HEK293T (cell line): ENCODE data around the gene RBBP8NL.

Experiments used
- CTCF ChIA-PET: fragments of 350-600 bp; formaldehyde crosslinking; extraction: SDS; loops from one replicate; lab custom pipeline; 2021; ENCODE audit warnings: antibody characterized with exemption, inconsistent platforms; lab: Yijun Ruan, JAX
- POLR2A ChIA-PET: fragments of 350-600 bp; formaldehyde crosslinking; extraction: SDS; loops from one replicate; lab custom pipeline; 2020; ENCODE audit warnings: antibody characterized with exemption, inconsistent platforms; lab: Yijun Ruan, JAX
- DNase-seq: peaks from one replicate; pipeline ENCODE4 v3.0.0; 2012; ENCODE audit warnings: mixed read lengths; ENCODE audit errors: extremely low spot score
- ARNT ChIP-seq: fragments of 450-650 bp; IDR thresholded peaks from 2 replicates; pipeline ENCODE4 v1.6.1; 2017; ENCODE audit warnings: mild to moderate bottlenecking
- BHLHE40 ChIP-seq: fragments of 450-650 bp; IDR thresholded peaks from 2 replicates; pipeline ENCODE4 v1.6.1; 2016; ENCODE audit warnings: mild to moderate bottlenecking, moderate library complexity, borderline replicate concordance
- CTBP1 ChIP-seq: fragments of 450-650 bp; IDR thresholded peaks from 2 replicates; pipeline ENCODE4 v1.6.1; 2016; ENCODE audit warnings: borderline replicate concordance
- ELF4 ChIP-seq: fragments of 450-650 bp; IDR thresholded peaks from 2 replicates; pipeline ENCODE4 v1.6.1; 2017; ENCODE audit warnings: antibody characterized with exemption
- FOXA1 ChIP-seq: fragments of 450-650 bp; IDR thresholded peaks from 2 replicates; pipeline ENCODE4 v1.6.1; 2016; ENCODE audit warnings: mild to moderate bottlenecking
- FOXK2 ChIP-seq: fragments of 450-650 bp; IDR thresholded peaks from 2 replicates; pipeline ENCODE4 v1.6.1; 2016; ENCODE audit warnings: mild to moderate bottlenecking
- FOXM1 ChIP-seq: fragments of 450-650 bp; IDR thresholded peaks from 2 replicates; pipeline ENCODE4 v1.6.1; 2017; ENCODE audit warnings: mild to moderate bottlenecking, borderline replicate concordance
- HDGF ChIP-seq: fragments of 450-650 bp; IDR thresholded peaks from 2 replicates; pipeline ENCODE4 v1.6.1; 2017; ENCODE audit warnings: antibody characterized with exemption, borderline replicate concordance
- L3MBTL2 ChIP-seq: fragments of 450-650 bp; conservative IDR thresholded peaks from 2 replicates; pipeline ENCODE4 v1.6.1; 2016; ENCODE audit warnings: mild to moderate bottlenecking
- LEF1 ChIP-seq: fragments of 450-650 bp; IDR thresholded peaks from 2 replicates; pipeline ENCODE4 v1.6.1; 2017; ENCODE audit warnings: mild to moderate bottlenecking, borderline replicate concordance
- NFRKB ChIP-seq: fragments of 450-650 bp; IDR thresholded peaks from 2 replicates; pipeline ENCODE4 v1.6.1; 2016; ENCODE audit warnings: mild to moderate bottlenecking, moderate library complexity
- SP1 ChIP-seq: fragments of 450-650 bp; IDR thresholded peaks from 2 replicates; pipeline ENCODE4 v1.6.1; 2017
- SUZ12 ChIP-seq: fragments of 450-650 bp; IDR thresholded peaks from 2 replicates; pipeline ENCODE4 v1.6.1; 2016; ENCODE audit warnings: mild to moderate bottlenecking
- TARDBP ChIP-seq: fragments of 450-650 bp; IDR thresholded peaks from 2 replicates; pipeline ENCODE4 v1.6.1; 2016
- ZNF384 ChIP-seq: fragments of 450-650 bp; IDR thresholded peaks from 2 replicates; pipeline ENCODE4 v1.6.1; 2016
- TF ChIP-seq, protein P1 (sequence below): fragments of 450-650 bp; IDR thresholded peaks from 2 replicates; pipeline ENCODE4 v1.6.1; 2016

Gene RBBP8NL

DNA sequence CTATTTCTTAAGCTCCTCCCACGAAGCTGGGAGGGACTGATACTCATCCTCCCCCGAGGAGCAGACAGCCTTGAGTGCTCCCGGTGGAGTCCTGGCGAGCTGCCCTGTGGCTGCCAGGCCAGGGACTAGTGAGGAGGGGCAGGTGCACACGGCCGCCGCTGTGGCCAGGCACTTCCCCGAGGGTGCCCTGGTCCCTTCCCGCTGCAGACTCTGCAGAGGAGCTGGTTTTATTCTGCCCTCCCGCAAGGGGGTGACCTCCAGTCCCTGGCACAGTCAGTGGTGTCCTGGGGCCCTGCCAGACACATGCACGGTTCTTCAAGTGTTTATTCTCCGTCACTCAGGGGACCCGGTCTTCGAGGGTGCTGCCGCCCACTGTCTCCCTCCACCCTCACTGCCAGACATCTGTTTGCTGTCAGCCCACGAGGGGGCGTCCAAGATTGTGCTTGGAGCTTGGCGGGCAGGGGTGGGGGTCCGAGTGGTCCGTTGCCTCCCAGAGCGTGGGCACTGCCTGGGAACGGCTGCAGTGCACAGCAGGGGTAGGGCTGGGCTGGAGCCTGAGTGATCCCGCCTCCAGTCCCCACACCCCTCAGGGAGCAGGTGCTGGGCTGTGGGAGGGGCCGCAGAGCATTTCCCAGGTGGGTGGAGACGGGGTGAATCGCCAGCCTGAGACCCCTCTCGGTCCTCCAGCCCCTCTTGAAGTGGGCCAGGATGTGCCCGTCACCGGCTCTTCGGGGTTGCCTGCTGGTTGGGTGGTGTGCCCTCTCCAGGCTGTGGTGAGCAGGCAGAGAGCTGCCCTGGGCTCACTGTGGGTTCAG, 17.2 kb downstream of the RBBP8NL start:
- peak; percentile 70 for DNase-seq
- ChIA-PET CTCF (interaction anchor here (0.7 to 2.4 kb wide), 11 partner anchors 9 to 399 kb away, joined by 3 to 8 read pairs (median 3); partner anchors contain the start of genes RPS21 and SLCO4A1), POLR2A (interaction anchor here (0.7 to 0.9 kb wide), 2 partner anchors 360 to 386 kb away, joined by 3 to 4 read pairs; partner anchors contain the start of gene MRGBP)
- TF ChIP-seq SP1, result no peak
- no peak for TF ChIP-seq ELF4
- no peak for TF ChIP-seq CTBP1
- TF ChIP-seq NFRKB, result no peak
- no peak for TF ChIP-seq FOXA1
- TF ChIP-seq L3MBTL2, result no peak
- no peak for TF ChIP-seq FOXM1
- TF ChIP-seq TARDBP, result no peak
- TF ChIP-seq HDGF, result no peak

DNA sequence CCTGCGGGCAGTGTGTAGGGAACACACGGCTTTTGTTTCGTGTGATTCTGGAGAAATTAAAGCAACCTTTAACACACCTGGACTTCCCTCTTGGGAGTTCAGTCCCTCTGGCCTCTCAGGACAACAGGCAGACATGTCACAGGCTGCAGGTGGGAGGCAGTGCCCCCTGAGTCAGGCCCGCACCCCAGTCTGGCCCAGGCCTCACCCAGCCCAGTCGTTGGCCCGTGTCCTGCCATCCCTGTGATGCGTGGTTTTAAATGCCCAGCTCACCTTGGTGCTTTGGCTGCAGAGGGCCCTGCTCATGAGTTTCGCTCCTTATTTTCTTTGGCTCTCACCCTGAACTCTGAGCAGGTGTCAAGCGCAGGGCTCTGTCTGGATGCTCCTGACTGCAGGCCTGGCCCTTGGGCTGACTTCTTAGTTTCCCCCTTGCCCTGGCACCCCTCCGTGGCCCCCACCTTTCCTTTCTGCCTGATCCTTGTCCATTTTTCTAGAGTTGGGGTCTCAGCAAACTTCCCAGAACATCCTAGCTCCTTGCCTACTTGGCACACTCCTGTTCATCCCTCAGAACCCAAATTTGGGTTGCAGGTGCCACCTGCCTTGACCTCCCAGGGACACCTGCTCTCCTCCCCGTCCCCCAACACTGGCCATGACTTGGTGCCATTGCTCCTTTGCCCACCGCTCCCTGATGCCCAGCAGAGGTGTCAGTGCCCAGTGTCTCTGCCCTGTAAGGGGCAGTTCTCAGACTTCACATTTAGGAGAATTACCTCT, 18.1 kb downstream of the RBBP8NL start:
- ChIA-PET CTCF (interaction anchor here (0.7 to 2.4 kb wide), 9 partner anchors 10 to 398 kb away, joined by 3 to 8 read pairs (median 3); partner anchors contain the start of genes RPS21 and SLCO4A1), POLR2A (interaction anchor here (1.3 kb wide), 1 partner anchor 23 kb away, joined by 3 read pairs; the partner anchor contains the start of gene RPS21)
- DNase-seq, result no peak
- TF ChIP-seq FOXA1 (no peak), BHLHE40 (no peak), FOXM1 (no peak), TARDBP (no peak), SUZ12 (no peak), LEF1 (no peak), ELF4 (no peak), SP1 (no peak), CTBP1 (no peak), NFRKB (no peak), FOXK2 (no peak), HDGF (no peak), ARNT (no peak), ZNF384 (no peak), L3MBTL2 (no peak)
- TF ChIP-seq, protein P1, sequence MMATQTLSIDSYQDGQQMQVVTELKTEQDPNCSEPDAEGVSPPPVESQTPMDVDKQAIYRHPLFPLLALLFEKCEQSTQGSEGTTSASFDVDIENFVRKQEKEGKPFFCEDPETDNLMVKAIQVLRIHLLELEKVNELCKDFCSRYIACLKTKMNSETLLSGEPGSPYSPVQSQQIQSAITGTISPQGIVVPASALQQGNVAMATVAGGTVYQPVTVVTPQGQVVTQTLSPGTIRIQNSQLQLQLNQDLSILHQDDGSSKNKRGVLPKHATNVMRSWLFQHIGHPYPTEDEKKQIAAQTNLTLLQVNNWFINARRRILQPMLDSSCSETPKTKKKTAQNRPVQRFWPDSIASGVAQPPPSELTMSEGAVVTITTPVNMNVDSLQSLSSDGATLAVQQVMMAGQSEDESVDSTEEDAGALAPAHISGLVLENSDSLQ, result no peak

DNA sequence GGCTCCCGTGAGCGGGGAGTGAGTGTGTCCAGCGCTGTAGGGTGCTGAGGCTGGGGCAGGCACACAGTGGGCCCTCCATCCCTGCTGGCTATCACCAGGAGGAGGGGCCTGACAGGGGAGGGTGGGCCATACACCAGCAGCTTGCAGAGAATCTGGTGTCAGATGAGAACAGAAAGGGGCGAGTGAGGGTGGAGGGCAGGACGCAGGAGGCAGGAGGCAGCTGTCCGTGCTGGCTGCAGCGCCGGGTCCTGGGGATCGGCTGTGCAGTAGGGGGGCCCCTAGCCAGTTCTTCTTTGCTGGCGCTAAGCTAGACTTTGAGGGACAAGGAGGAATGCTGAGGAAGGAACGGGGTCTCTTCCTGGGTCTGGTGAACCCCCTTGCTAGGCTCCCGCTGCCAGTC, 18.7 kb downstream of the RBBP8NL start:
- ChIA-PET POLR2A (interaction anchor here (1.3 kb wide), 1 partner anchor 22 kb away, joined by 3 read pairs; the partner anchor contains the start of gene RPS21), CTCF (interaction anchor here (2.4 kb wide), 1 partner anchor 208 kb away, joined by 8 read pairs; no protein-coding TSS in a partner anchor)
- DNase-seq, result no peak
- TF ChIP-seq ARNT, result no peak
- TF ChIP-seq, protein P1, result no peak
- no peak for TF ChIP-seq TARDBP
- TF ChIP-seq L3MBTL2, result no peak
- no peak for TF ChIP-seq CTBP1

DNA sequence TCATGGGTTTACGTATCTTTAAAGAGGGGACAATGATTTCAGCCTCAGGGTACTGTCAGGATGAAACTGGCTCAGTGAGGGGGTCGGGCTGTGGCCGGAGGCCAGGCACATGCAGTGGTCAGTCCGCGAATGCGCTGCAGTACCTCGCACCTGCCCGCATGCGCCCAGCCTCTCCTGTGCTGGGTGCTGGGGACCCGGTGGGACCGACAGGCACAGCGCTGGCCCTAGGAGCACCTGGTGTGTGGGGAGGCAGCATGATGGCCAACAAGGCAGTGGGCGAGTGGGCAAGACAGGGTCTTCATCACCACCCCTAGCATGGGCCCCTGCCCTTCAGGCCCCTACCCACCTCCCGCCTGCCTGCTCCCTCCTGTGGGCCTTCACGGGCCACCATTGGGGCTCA, 19.3 kb downstream of the RBBP8NL start:
- no peak for TF ChIP-seq SP1
- TF ChIP-seq ARNT, result no peak
- no peak for TF ChIP-seq NFRKB
- TF ChIP-seq ZNF384, result no peak
- TF ChIP-seq SUZ12, result no peak
- TF ChIP-seq FOXK2, result no peak
- TF ChIP-seq BHLHE40, result no peak
- no peak for TF ChIP-seq FOXM1
- TF ChIP-seq HDGF, result no peak
- TF ChIP-seq, protein P1, result no peak
- TF ChIP-seq CTBP1, result no peak
- ChIA-PET CTCF (no interaction called here), POLR2A (interaction anchor here (1.3 kb wide), 1 partner anchor 22 kb away, joined by 3 read pairs; the partner anchor contains the start of gene RPS21)
- no peak for DNase-seq

DNA sequence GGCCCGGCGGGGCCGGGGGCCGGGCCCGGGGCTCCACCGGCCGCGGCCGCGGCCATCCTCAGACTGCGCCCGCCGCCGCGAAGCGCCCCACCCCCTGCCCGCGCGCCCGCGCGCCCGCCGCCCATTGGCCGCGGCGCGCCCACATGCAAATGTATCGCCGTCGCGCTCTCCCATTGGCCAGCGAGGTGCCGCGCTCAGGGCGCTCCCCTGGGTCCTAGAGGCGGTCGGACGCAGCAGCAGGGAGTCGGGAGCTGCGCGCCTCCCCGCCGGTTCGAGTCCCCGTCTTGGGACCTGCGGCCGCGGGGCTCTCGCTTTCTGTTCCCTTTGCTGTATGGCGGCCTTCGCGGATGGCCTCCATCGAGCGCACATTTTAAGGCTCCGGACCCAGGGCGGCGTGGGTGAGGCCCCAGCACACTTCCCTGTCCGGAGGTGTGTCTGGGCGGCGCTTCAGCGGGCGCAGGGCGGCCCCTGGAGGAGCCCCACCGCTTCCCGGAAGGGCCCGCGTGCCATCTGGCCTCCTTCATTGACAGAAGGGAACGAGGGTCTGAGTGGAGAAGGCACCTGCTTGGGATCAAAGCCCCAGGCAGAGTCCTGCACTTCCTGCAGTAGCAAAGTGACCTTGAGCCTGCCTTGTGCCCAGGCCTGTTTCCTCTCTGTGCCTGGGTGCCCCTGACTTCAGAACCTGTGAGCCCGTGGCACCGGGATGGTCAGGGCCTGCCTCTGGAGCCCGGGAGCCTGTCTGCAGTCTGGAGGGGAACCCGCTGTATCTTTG, 19.9 kb downstream of the RBBP8NL start, which contains the start of gene CABLES2:
Gene CABLES2 (minus strand): TSS at position 65 of the 772 bp plus-strand sequence. CDS start 9 bp downstream, at position 56.
- peak; percentile 97 for DNase-seq
- ChIA-PET CTCF (no interaction called here), POLR2A (interaction anchor here (0.6 kb wide), 1 partner anchor 71 kb away, joined by 4 read pairs; no protein-coding TSS in a partner anchor)
- peak; percentile 85 for TF ChIP-seq FOXM1
- TF ChIP-seq CTBP1, result 0 out of 2 replicates have a peak, but pooled peaks have one; percentile 21
- TF ChIP-seq L3MBTL2, result peak; percentile 87
- TF ChIP-seq, protein P1, result no peak
- TF ChIP-seq ELF4, result no peak
- no peak for TF ChIP-seq SP1
